ENCODE results near the gene HPSE2.
"Not testable (repeated sequence)": the region's sequence is repeated elsewhere in the genome, so short reads cannot be mapped to it uniquely, and the experiment has no call there.

Gene HPSE2

GRCh38 chr10:98539578-98539977, 696.1 kb downstream of the HPSE2 start:
- no peak for DNase-seq

- DNase-seq: no peak
These were observed 697.2 kb downstream of the HPSE2 start for GRCh38 chr10:98538472-98538871.

GRCh38 chr10:98536551-98536950, 699.1 kb downstream of the HPSE2 start:
- no peak for DNase-seq

GRCh38 chr10:98533746-98534445, 701.8 kb downstream of the HPSE2 start:
- no peak for DNase-seq

GRCh38 chr10:98533241-98533640, 702.4 kb downstream of the HPSE2 start:
- DNase-seq: no peak

GRCh38 chr10:98528805-98529183, 706.9 kb downstream of the HPSE2 start:
- no peak for DNase-seq

GRCh38 chr10:98528166-98528804, 707.4 kb downstream of the HPSE2 start:
- no peak for DNase-seq

GRCh38 chr10:98525969-98526368, 709.7 kb downstream of the HPSE2 start:
- DNase-seq: no peak

GRCh38 chr10:98524124-98524523, 711.5 kb downstream of the HPSE2 start:
- DNase-seq: no peak

- no peak for DNase-seq
These were observed 715.8 kb downstream of the HPSE2 start for GRCh38 chr10:98519841-98520240.

GRCh38 chr10:98517672-98518071, 718.0 kb downstream of the HPSE2 start:
- DNase-seq: no peak

- DNase-seq: no peak
These were observed 719.3 kb downstream of the HPSE2 start for GRCh38 chr10:98516352-98516751.

- no peak for DNase-seq
These were observed 721.9 kb downstream of the HPSE2 start for GRCh38 chr10:98513704-98514103.

- DNase-seq: no peak
These were observed 723.8 kb downstream of the HPSE2 start for GRCh38 chr10:98511876-98512275.

GRCh38 chr10:98510412-98510995, 725.1 kb downstream of the HPSE2 start:
- DNase-seq: no peak

GRCh38 chr10:98509745-98510144, 725.9 kb downstream of the HPSE2 start:
- DNase-seq: no peak

- DNase-seq: not testable (repeated sequence)
These were observed 733.1 kb downstream of the HPSE2 start for GRCh38 chr10:98502535-98502934.

- no peak for DNase-seq
These were observed 742.9 kb downstream of the HPSE2 start for GRCh38 chr10:98492763-98493162.

- DNase-seq: no peak
These were observed 745.8 kb downstream of the HPSE2 start for GRCh38 chr10:98489561-98490481.

- no peak for DNase-seq
These were observed 746.8 kb downstream of the HPSE2 start for GRCh38 chr10:98488669-98489430.

- no peak for DNase-seq
These were observed 748.0 kb downstream of the HPSE2 start for GRCh38 chr10:98487649-98488048.

- no peak for DNase-seq
These were observed 749.2 kb downstream of the HPSE2 start for GRCh38 chr10:98486421-98486820.

GRCh38 chr10:98485959-98486358, 749.7 kb downstream of the HPSE2 start:
- no peak for DNase-seq

Measured in inflammatory macrophage treated with lipopolysaccharide for 4 hours (primary cell).